ENCODE measurements around the gene QRFP. TPM values are rescaled to one million over a fixed set of nuclear protein-coding genes. Genes with fewer than 3 reads are reported as not detected.

Gene QRFP, protein sequence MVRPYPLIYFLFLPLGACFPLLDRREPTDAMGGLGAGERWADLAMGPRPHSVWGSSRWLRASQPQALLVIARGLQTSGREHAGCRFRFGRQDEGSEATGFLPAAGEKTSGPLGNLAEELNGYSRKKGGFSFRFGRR
- not detected for total RNA-seq

DNA sequence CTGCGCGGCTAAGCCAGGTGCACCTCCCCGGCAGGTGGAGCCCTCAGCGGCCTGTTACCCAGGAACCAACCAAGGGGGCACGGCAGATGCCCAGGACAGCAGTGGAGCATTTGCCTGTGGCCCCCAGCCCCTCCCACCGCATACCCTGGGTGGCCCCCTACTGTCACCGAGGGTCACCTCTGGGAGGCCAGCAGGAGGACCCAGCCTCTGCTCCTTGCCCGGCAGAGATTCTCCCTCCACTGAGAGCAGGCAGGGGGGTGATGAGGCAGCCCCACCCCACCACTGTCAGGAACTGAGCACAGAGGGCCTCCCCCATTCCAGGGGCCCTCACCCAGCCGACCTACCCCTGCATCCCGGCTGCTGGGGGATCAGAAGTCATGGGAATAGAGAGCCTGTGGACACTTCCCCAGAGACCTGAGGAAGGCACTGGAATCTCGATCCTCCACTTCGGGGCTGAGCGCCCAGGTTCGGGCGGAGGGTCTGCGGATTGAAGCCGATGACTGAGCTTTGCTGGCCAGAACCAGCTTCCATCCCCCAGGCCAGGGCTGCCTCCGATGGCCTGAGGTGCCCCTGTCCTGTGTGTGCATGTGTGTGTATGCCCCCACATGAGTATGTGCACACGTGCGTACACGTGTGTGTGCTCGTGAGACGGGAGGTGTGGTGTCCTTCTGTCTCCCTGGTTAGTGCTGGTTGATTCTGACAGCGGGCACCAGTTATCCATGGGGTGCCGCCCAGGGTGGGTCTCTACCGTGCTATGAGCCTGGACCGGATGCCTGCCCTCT, at the start of gene QRFP:
TSS of gene QRFP (minus strand) at position 580 of the 782 bp plus-strand sequence. CDS start 2,974 bp downstream, outside the sequence.
- TF ChIP-seq, protein P1, sequence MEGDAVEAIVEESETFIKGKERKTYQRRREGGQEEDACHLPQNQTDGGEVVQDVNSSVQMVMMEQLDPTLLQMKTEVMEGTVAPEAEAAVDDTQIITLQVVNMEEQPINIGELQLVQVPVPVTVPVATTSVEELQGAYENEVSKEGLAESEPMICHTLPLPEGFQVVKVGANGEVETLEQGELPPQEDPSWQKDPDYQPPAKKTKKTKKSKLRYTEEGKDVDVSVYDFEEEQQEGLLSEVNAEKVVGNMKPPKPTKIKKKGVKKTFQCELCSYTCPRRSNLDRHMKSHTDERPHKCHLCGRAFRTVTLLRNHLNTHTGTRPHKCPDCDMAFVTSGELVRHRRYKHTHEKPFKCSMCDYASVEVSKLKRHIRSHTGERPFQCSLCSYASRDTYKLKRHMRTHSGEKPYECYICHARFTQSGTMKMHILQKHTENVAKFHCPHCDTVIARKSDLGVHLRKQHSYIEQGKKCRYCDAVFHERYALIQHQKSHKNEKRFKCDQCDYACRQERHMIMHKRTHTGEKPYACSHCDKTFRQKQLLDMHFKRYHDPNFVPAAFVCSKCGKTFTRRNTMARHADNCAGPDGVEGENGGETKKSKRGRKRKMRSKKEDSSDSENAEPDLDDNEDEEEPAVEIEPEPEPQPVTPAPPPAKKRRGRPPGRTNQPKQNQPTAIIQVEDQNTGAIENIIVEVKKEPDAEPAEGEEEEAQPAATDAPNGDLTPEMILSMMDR (IDR thresholded peaks at IDR 0.05), result no peak
- TF ChIP-seq POLR2A (IDR thresholded peaks at IDR 0.05), result no peak
- no peak within 1 kb of the TSS for H3K27ac ChIP-seq
- H3K9me3 ChIP-seq, result no peaks in the 10 kb centered on the region
- intact Hi-C loops (cut with DNase I; ENCODE audit: low total_unique reads), result no loop called here
- no peaks in the 10 kb centered on the region for H3K4me1 ChIP-seq
- DNase-seq, result no peak
- H3K27me3 ChIP-seq, result no peaks in the 10 kb centered on the region
- H3K4me3 ChIP-seq, result no peak within 1 kb of the TSS
- no peaks in the 10 kb centered on the region for H3K36me3 ChIP-seq

- DNase-seq, result no peak
- H3K36me3 ChIP-seq, result no peaks in the 10 kb centered on the region
- peaks cover 0 to 8% of the 10 kb centered on the region in 2 donors for H3K27me3 ChIP-seq
- no peak overlapping the region for H3K4me3 ChIP-seq
- TF ChIP-seq, protein P1 (IDR thresholded peaks at IDR 0.05), result no peak
- no peak for TF ChIP-seq POLR2A (IDR thresholded peaks at IDR 0.05)
- no peak overlapping the region for H3K27ac ChIP-seq
- intact Hi-C loops (cut with DNase I; ENCODE audit: low total_unique reads), result no loop called here
- H3K9me3 ChIP-seq, result no peaks in the 10 kb centered on the region
- H3K4me1 ChIP-seq, result peaks cover 0 to 7% of the 10 kb centered on the region in 2 donors
These were observed 48.6 kb upstream of the QRFP start for GRCh38 chr9:130945173-130945572.

DNA sequence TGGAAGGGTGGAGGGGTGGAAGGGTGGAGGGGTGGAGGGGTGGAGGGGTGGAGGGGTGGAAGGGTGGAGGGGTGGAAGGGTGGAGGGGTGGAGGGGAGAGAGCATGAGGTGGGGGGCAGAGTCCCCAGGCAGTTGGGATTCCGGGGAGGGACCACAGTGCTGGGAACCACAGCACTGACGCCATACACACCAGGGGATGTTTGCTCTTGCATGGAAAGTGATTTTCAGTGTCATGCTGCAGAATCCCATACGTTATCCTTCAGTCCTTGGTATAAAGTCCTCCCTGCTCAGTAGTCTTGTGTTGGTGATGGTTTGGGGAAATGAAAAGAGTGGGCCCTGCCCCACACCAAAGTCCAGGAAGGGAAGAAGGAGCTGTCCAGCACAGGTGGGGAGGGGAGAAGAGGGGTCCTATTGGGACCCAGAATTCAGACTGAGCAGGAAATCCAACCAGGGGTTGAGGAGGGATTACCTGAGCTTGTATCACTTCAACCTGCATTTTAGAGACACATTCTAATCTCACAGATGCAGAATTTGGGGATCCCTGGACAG, 48.0 kb upstream of the QRFP start:
- H3K27me3 ChIP-seq, result peaks cover 0 to 11% of the 10 kb centered on the region in 2 donors
- intact Hi-C loops (cut with DNase I; ENCODE audit: low total_unique reads), result no loop called here
- H3K36me3 ChIP-seq, result no peaks in the 10 kb centered on the region
- H3K4me3 ChIP-seq, result no peak overlapping the region
- H3K27ac ChIP-seq, result no peak overlapping the region
- peaks cover 0 to 12% of the 10 kb centered on the region in 2 donors for H3K4me1 ChIP-seq
- H3K9me3 ChIP-seq, result no peaks in the 10 kb centered on the region
- TF ChIP-seq, protein P1 (IDR thresholded peaks at IDR 0.05), result no peak
- no peak for TF ChIP-seq POLR2A (IDR thresholded peaks at IDR 0.05)
- no peak for DNase-seq

DNA sequence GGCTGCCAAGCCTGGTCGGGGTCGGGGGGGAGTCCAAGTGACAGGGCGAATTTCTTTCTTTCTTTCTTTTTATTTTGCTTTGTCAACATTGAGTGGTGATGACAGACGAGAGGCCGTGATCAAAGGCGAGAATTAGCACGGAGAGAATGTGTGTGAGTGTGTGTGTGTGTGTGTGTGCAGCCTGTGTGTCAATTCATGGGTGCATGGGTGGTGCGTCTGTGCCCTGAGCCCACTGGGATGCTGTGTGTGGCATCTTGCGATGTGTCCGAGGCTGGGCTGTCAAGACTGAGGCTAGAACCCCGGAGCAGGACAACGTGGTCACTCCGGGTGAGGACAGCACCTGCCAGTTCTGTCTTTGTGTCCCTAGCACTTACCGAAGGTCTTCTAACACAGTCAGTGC, 47.2 kb upstream of the QRFP start:
- Histone ChIP-seq H3K9me3 (no peaks in the 10 kb centered on the region), H3K27me3 (peaks cover 6 to 11% of the 10 kb centered on the region in 2 donors), H3K4me3 (no peak overlapping the region), H3K27ac (no peak overlapping the region), H3K4me1 (peaks cover 0 to 20% of the 10 kb centered on the region in 2 donors), H3K36me3 (no peaks in the 10 kb centered on the region)
- no peak for DNase-seq
- TF ChIP-seq, protein P1 (IDR thresholded peaks at IDR 0.05), result no peak
- no peak for TF ChIP-seq POLR2A (IDR thresholded peaks at IDR 0.05)
- intact Hi-C loops (cut with DNase I; ENCODE audit: low total_unique reads), result no loop called here

DNA sequence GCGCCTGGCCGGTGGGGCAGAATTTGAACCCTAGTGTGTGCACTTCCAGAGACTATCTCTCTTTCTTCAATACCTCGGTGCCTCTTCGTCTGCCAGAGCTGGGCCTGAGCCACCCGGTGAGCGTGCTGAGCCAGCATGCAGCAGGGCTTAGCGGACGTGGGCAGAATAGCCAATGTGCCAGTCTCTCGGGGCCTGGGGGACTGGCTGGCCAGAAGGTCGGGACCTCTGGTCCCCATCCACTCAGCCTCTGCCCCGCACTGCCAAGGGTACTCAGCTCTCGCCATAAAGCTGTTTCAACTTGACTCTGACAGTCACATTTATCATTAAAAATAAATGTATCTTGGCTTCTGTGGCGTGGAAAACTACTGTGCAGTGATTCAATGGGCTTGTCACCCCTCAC, 46.6 kb upstream of the QRFP start:
- H3K27ac ChIP-seq, result no peak overlapping the region
- intact Hi-C loops (cut with DNase I; ENCODE audit: low total_unique reads), result no loop called here
- H3K4me3 ChIP-seq, result no peak overlapping the region
- peaks cover 0 to 25% of the 10 kb centered on the region in 2 donors for H3K4me1 ChIP-seq
- H3K36me3 ChIP-seq, result no peaks in the 10 kb centered on the region
- no peak for TF ChIP-seq POLR2A (IDR thresholded peaks at IDR 0.05)
- no peak for DNase-seq
- H3K27me3 ChIP-seq, result peaks cover 8 to 11% of the 10 kb centered on the region in 2 donors
- H3K9me3 ChIP-seq, result no peaks in the 10 kb centered on the region
